Transverse colon (tissue), 4 donors: ENCODE results near the gene HAS3.

ENCODE experiments used
- EP300 ChIP-seq: sonication (generic); formaldehyde crosslinking; IDR thresholded peaks from one replicate; pipeline ENCODE4 v1.6.1; 2017; ENCODE audit warnings: antibody characterized with exemption, low read depth
- POLR2A ChIP-seq: fragments of 450-650 bp; IDR thresholded peaks from one replicate; pipeline ENCODE4 v1.6.1; 2016; ENCODE audit warnings: antibody characterized with exemption, mild to moderate bottlenecking, moderate library complexity
- POLR2AphosphoS5 ChIP-seq, 3 donors: sonication (generic); formaldehyde crosslinking; IDR thresholded peaks; one replicate each; pipeline ENCODE4 v1.6.1; 2016; ENCODE audit warnings: antibody characterized with exemption in 3 of 3
- TF ChIP-seq, protein P1 (sequence below), 5 experiments: fragments of 200-600 bp in 3 of 5; fragments of 450-650 bp in 2 of 5; sonication (generic) in 3 of 5; IDR thresholded peaks; 1 replicate in 2 of 5; 2 replicates in 3 of 5; pipeline ENCODE4 v1.5.1; 2016 to 2017; ENCODE audit warnings: antibody characterized with exemption in 5 of 5, inconsistent platforms in 3 of 5, mild to moderate bottlenecking in 2 of 5, moderate library complexity in 1 of 5

DNA sequence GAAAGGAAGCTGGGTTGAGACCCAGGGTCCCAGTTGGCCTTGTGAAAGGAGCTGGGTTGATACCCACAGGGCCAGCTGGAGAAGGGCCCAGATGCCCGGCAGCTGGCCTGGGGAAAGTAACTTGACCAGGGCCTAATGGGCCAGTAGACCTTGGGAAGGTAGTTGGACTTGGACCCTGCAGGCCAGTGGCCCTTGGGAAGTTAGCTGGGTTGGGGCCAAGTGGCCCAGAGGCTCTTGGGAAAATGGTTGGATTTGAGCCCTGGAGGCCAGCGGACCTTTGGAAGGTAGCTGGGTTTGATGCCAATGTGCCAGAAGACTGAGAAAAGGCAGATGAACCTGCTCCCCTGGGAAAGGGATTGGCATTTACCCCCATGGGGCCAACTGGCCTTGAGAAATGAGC, 13.5 kb downstream of the HAS3 start:
- TF ChIP-seq, protein P1, sequence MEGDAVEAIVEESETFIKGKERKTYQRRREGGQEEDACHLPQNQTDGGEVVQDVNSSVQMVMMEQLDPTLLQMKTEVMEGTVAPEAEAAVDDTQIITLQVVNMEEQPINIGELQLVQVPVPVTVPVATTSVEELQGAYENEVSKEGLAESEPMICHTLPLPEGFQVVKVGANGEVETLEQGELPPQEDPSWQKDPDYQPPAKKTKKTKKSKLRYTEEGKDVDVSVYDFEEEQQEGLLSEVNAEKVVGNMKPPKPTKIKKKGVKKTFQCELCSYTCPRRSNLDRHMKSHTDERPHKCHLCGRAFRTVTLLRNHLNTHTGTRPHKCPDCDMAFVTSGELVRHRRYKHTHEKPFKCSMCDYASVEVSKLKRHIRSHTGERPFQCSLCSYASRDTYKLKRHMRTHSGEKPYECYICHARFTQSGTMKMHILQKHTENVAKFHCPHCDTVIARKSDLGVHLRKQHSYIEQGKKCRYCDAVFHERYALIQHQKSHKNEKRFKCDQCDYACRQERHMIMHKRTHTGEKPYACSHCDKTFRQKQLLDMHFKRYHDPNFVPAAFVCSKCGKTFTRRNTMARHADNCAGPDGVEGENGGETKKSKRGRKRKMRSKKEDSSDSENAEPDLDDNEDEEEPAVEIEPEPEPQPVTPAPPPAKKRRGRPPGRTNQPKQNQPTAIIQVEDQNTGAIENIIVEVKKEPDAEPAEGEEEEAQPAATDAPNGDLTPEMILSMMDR (IDR thresholded peaks at IDR 0.05): no peak
- no peak for TF ChIP-seq POLR2AphosphoS5 (IDR thresholded peaks at IDR 0.05)
- no peak for TF ChIP-seq EP300
- no peak for TF ChIP-seq POLR2A
